Activated naive CD4-positive, alpha-beta T cell treated with anti-CD3 and anti-CD28 coated beads for 36 hours (primary cell): ENCODE measurements around the gene SLC66A3. TPM values are rescaled to one million over a fixed set of nuclear protein-coding genes. Genes with fewer than 3 reads are reported as not detected.
A peak's percentile ranks its signal among the peaks of the same experiment; 100 is the strongest.

Experiments used
- CTCF ChIA-PET: fragments of 350-600 bp; sonication (Branson Sonifier 250); formaldehyde crosslinking; loops from one replicate; lab custom pipeline; 2021; ENCODE audit warnings: antibody characterized with exemption; lab: Charles Lee
- DNase-seq: peaks from one replicate; pipeline ENCODE4 v3.0.0-alpha.2; 2020
- H3K27ac Mint-ChIP-seq: one replicate; pipeline ENCODE4 v1.8.0; 2021; ENCODE audit warnings: mild to moderate bottlenecking, mixed read lengths
- H3K27me3 Mint-ChIP-seq: one replicate; pipeline ENCODE4 v1.8.0; 2021; ENCODE audit warnings: low read depth, mixed read lengths
- H3K36me3 Mint-ChIP-seq: one replicate; pipeline ENCODE4 v1.8.0; 2021; ENCODE audit warnings: low read depth, mixed read lengths
- H3K4me1 Mint-ChIP-seq: one replicate; pipeline ENCODE4 v1.8.0; 2021; ENCODE audit warnings: low read depth, mixed read lengths
- H3K4me3 Mint-ChIP-seq: one replicate; pipeline ENCODE4 v1.8.0; 2021; ENCODE audit warnings: mild to moderate bottlenecking, moderate library complexity, mixed read lengths
- H3K9me3 Mint-ChIP-seq: one replicate; pipeline ENCODE4 v1.8.0; 2021; ENCODE audit warnings: mixed read lengths
- intact Hi-C: fragments of 100-400 bp; cut with micrococcal nuclease; formaldehyde crosslinking; loops from one replicate; pipeline ENCODE4 v1.15.1; 2023
- total RNA-seq, 2 experiments: library from RNA; stranded (reverse); gene quantifications; one replicate each; pipeline ENCODE4 v1.2.3, GENCODE V29; 2021

SLC66A3 gene
- total RNA-seq, result 10 to 100 TPM; 10.1 to 11.0 TPM

GRCh38 chr2:11155381-11156035 lies at the start of gene SLC66A3:
SLC66A3 (plus strand) TSS chr2:11155467; CDS start chr2:11155547, 80 bp downstream.
- H3K4me3 Mint-ChIP-seq, result peak within 1 kb of the TSS; percentile 76
- peak within 1 kb of the TSS; percentile 61 for H3K27ac Mint-ChIP-seq
- DNase-seq, result peak; percentile 73
- intact Hi-C loops, result loop anchor here (1.0 to 2.0 kb wide), 8 partner anchors 23 to 591 kb away; partner anchors contain the start of genes E2F6, LPIN1, PDIA6 and ROCK2
- peaks cover 15% of the 10 kb centered on the region for H3K4me1 Mint-ChIP-seq
- CTCF ChIA-PET, result interaction anchor here (0.6 to 4.5 kb wide), 4 partner anchors 13 to 207 kb away, joined by 3 to 30 read pairs (median 4); a partner anchor contains a TSS
- H3K9me3 Mint-ChIP-seq, result no peaks in the 10 kb centered on the region
- H3K27me3 Mint-ChIP-seq, result no peaks in the 10 kb centered on the region
- H3K36me3 Mint-ChIP-seq, result no peaks in the 10 kb centered on the region

- intact Hi-C loops, result no loop called here
- H3K27me3 Mint-ChIP-seq, result no peaks in the 10 kb centered on the region
- CTCF ChIA-PET, result no interaction called here
- peaks cover 10% of the 10 kb centered on the region for H3K4me1 Mint-ChIP-seq
- H3K27ac Mint-ChIP-seq, result no peak overlapping the region
- H3K36me3 Mint-ChIP-seq, result no peaks in the 10 kb centered on the region
- H3K9me3 Mint-ChIP-seq, result peaks cover 5% of the 10 kb centered on the region
- no peak overlapping the region for H3K4me3 Mint-ChIP-seq
- DNase-seq, result no peak
Measured at GRCh38 chr2:11109002-11109401, 46.3 kb upstream of the SLC66A3 start.

- Mint-ChIP-seq H3K4me1 (peaks cover 2% of the 10 kb centered on the region), H3K27ac (no peak overlapping the region), H3K36me3 (no peaks in the 10 kb centered on the region), H3K27me3 (peaks cover 3% of the 10 kb centered on the region), H3K4me3 (no peak overlapping the region), H3K9me3 (peaks cover 5% of the 10 kb centered on the region)
- CTCF ChIA-PET, result interaction anchor here (2.2 kb wide), 1 partner anchor 12 kb away, joined by 5 read pairs; no protein-coding TSS in a partner anchor
- DNase-seq, result no peak
- intact Hi-C loops, result no loop called here
Measured at GRCh38 chr2:11112870-11113428, 42.3 kb upstream of the SLC66A3 start.

- no peak for DNase-seq
- no peaks in the 10 kb centered on the region for H3K4me1 Mint-ChIP-seq
- CTCF ChIA-PET, result no interaction called here
Measured at GRCh38 chr2:11117776-11118175, 37.5 kb upstream of the SLC66A3 start.

GRCh38 chr2:11118761-11119160 lies 36.5 kb upstream of the SLC66A3 start:
- Mint-ChIP-seq H3K27me3 (peaks cover 3% of the 10 kb centered on the region), H3K4me1 (no peaks in the 10 kb centered on the region), H3K9me3 (no peaks in the 10 kb centered on the region), H3K4me3 (no peak overlapping the region), H3K27ac (no peak overlapping the region), H3K36me3 (no peaks in the 10 kb centered on the region)
- DNase-seq, result no peak
- CTCF ChIA-PET, result interaction anchor here (2.6 kb wide), 1 partner anchor 286 kb away, joined by 6 read pairs; no protein-coding TSS in a partner anchor
- intact Hi-C loops, result no loop called here

More at GRCh38 chr2:11117776-11118175, 37.5 kb upstream of the SLC66A3 start:
- Mint-ChIP-seq H3K27me3 (peaks cover 3% of the 10 kb centered on the region), H3K9me3 (peaks cover 1% of the 10 kb centered on the region), H3K27ac (no peak overlapping the region), H3K4me3 (no peak overlapping the region), H3K36me3 (no peaks in the 10 kb centered on the region)
- intact Hi-C loops, result no loop called here

- intact Hi-C loops, result no loop called here
- H3K27ac Mint-ChIP-seq, result no peak overlapping the region
Measured at GRCh38 chr2:11121099-11121822, 34.0 kb upstream of the SLC66A3 start.

GRCh38 chr2:11121823-11122155 lies 33.5 kb upstream of the SLC66A3 start:
- Mint-ChIP-seq H3K27me3 (no peaks in the 10 kb centered on the region), H3K4me3 (no peak overlapping the region), H3K36me3 (no peaks in the 10 kb centered on the region), H3K9me3 (no peaks in the 10 kb centered on the region), H3K27ac (no peak overlapping the region), H3K4me1 (no peaks in the 10 kb centered on the region)
- no peak for DNase-seq
- CTCF ChIA-PET, result interaction anchor here (0.7 to 5.4 kb wide), 5 partner anchors 11 to 325 kb away, joined by 3 to 57 read pairs (median 8); a partner anchor contains a TSS
- intact Hi-C loops, result no loop called here

More at GRCh38 chr2:11121099-11121822, 34.0 kb upstream of the SLC66A3 start:
- DNase-seq, result no peak
- Mint-ChIP-seq H3K9me3 (no peaks in the 10 kb centered on the region), H3K4me3 (no peak overlapping the region), H3K4me1 (no peaks in the 10 kb centered on the region), H3K36me3 (no peaks in the 10 kb centered on the region), H3K27me3 (no peaks in the 10 kb centered on the region)
- CTCF ChIA-PET, result interaction anchor here (0.6 to 5.4 kb wide), 6 partner anchors 11 to 324 kb away, joined by 3 to 57 read pairs (median 6); a partner anchor contains a TSS

- H3K4me1 Mint-ChIP-seq, result no peaks in the 10 kb centered on the region
- intact Hi-C loops, result no loop called here
- no peak overlapping the region for H3K27ac Mint-ChIP-seq
- H3K9me3 Mint-ChIP-seq, result no peaks in the 10 kb centered on the region
- H3K36me3 Mint-ChIP-seq, result no peaks in the 10 kb centered on the region
- no peaks in the 10 kb centered on the region for H3K27me3 Mint-ChIP-seq
- CTCF ChIA-PET, result interaction anchor here (0.7 to 5.4 kb wide), 4 partner anchors 10 to 290 kb away, joined by 3 to 57 read pairs (median 18); a partner anchor contains a TSS
- DNase-seq, result no peak
- H3K4me3 Mint-ChIP-seq, result no peak overlapping the region
Measured at GRCh38 chr2:11122380-11122779, 32.9 kb upstream of the SLC66A3 start.

- Mint-ChIP-seq H3K36me3 (no peaks in the 10 kb centered on the region), H3K4me3 (no peak overlapping the region), H3K27me3 (no peaks in the 10 kb centered on the region), H3K27ac (no peak overlapping the region), H3K9me3 (no peaks in the 10 kb centered on the region), H3K4me1 (no peaks in the 10 kb centered on the region)
- CTCF ChIA-PET, result interaction anchor here (0.7 to 5.4 kb wide), 10 partner anchors 9 to 300 kb away, joined by 3 to 57 read pairs (median 4); a partner anchor contains a TSS
- intact Hi-C loops, result no loop called here
- DNase-seq, result no peak
Measured at GRCh38 chr2:11123001-11123809, 32.1 kb upstream of the SLC66A3 start.

GRCh38 chr2:11123856-11124759 lies 31.2 kb upstream of the SLC66A3 start:
- intact Hi-C loops, result loop anchor here (1.0 to 2.0 kb wide), 2 partner anchors 51 to 289 kb away; no protein-coding TSS in a partner anchor
- Mint-ChIP-seq H3K27ac (no peak overlapping the region), H3K9me3 (no peaks in the 10 kb centered on the region), H3K4me1 (no peaks in the 10 kb centered on the region), H3K4me3 (no peak overlapping the region), H3K27me3 (no peaks in the 10 kb centered on the region), H3K36me3 (no peaks in the 10 kb centered on the region)
- CTCF ChIA-PET, result interaction anchor here (0.6 to 5.4 kb wide), 21 partner anchors 8 to 458 kb away, joined by 3 to 57 read pairs (median 4); partner anchors contain the start of gene PDIA6
- peak; percentile 85 for DNase-seq

GRCh38 chr2:11124760-11125068 lies 30.6 kb upstream of the SLC66A3 start:
- H3K27ac Mint-ChIP-seq, result no peak overlapping the region
- H3K4me1 Mint-ChIP-seq, result peaks cover 2% of the 10 kb centered on the region
- CTCF ChIA-PET, result interaction anchor here (0.6 to 5.4 kb wide), 18 partner anchors 8 to 457 kb away, joined by 3 to 57 read pairs (median 4); partner anchors contain the start of gene PDIA6
- H3K9me3 Mint-ChIP-seq, result no peaks in the 10 kb centered on the region
- H3K4me3 Mint-ChIP-seq, result no peak overlapping the region
- DNase-seq, result no peak
- intact Hi-C loops, result loop anchor here (1.0 to 2.0 kb wide), 2 partner anchors 52 to 289 kb away; no protein-coding TSS in a partner anchor
- H3K36me3 Mint-ChIP-seq, result no peaks in the 10 kb centered on the region
- H3K27me3 Mint-ChIP-seq, result no peaks in the 10 kb centered on the region
